ENCODE measurements around the gene AASS.

AASS gene

GRCh38 chr7:122035876-122036275 is 108.2 kb downstream of the AASS start:
- DNase-seq: no peak

- no peak for DNase-seq
Observed at GRCh38 chr7:122033641-122034040, 110.4 kb downstream of the AASS start.

GRCh38 chr7:122027058-122027457 is 117.0 kb downstream of the AASS start:
- no peak for DNase-seq
